Bronchial epithelial cell (primary cell): ENCODE results near the gene GLG1. TPM values are rescaled to one million over a fixed set of nuclear protein-coding genes. Genes with fewer than 3 reads are reported as not detected.

Experiments
- DNase-seq: peaks from one replicate; pipeline ENCODE4 v3.0.0-alpha.2; 2010; ENCODE audit warnings: low read depth
- FAIRE-seq: peaks from 2 replicates; lab custom pipeline; 2011; peaks lifted over from hg19 to GRCh38; lab: Jason Lieb, UNC
- H3K27me3 ChIP-seq: 2 replicates; pipeline ENCODE4 v1.5.1; 2011; ENCODE audit warnings: low read length; ENCODE audit not compliant: control insufficient read depth, insufficient read depth
- H3K36me3 ChIP-seq: 2 replicates; pipeline ENCODE4 v1.5.1; 2011; ENCODE audit warnings: low read length; ENCODE audit not compliant: control insufficient read depth, insufficient read depth
- H3K4me3 ChIP-seq: 2 replicates; pipeline ENCODE4 v1.5.1; 2011; ENCODE audit warnings: mild to moderate bottlenecking, low read depth, low read length, control low read depth
- CTCF ChIP-seq: IDR thresholded peaks from 2 replicates; pipeline ENCODE4 v1.5.1; 2011; ENCODE audit warnings: mild to moderate bottlenecking, moderate library complexity, low read length, control low read depth, inconsistent platforms; ENCODE audit not compliant: insufficient read depth, severe bottlenecking
- total RNA-seq: library from RNA; depleted of rRNA; stranded (reverse); fragments of >200 nt; gene quantifications from 2 replicates; pipeline ENCODE4 v1.2.1, GENCODE V29; 2014

Gene GLG1
- total RNA-seq, 1 donor from 2014 or later, result 65.0 TPM

- TF ChIP-seq CTCF, result no peak
- peaks cover 2% of the 10 kb centered on the region for H3K36me3 ChIP-seq
- H3K4me3 ChIP-seq, result no peak overlapping the region
- FAIRE-seq (no peak), DNase-seq (no peak)
- no peaks in the 10 kb centered on the region for H3K27me3 ChIP-seq
These were observed 10.3 kb downstream of the GLG1 start for GRCh38 chr16:74596586-74596985.

- no peak overlapping the region for H3K4me3 ChIP-seq
- H3K27me3 ChIP-seq, result no peaks in the 10 kb centered on the region
- peaks cover 2% of the 10 kb centered on the region for H3K36me3 ChIP-seq
- no peak for TF ChIP-seq CTCF
- no peak for DNase-seq
- FAIRE-seq, result no peak
These were observed 14.1 kb downstream of the GLG1 start for GRCh38 chr16:74592847-74593246.

- DNase-seq, result no peak
- Histone ChIP-seq H3K27me3 (no peaks in the 10 kb centered on the region), H3K4me3 (no peak overlapping the region), H3K36me3 (peaks cover 2% of the 10 kb centered on the region)
- no peak for TF ChIP-seq CTCF
- no peak for FAIRE-seq
These were observed 14.9 kb downstream of the GLG1 start for GRCh38 chr16:74591876-74592650.

GRCh38 chr16:74586948-74587347 lies 20.0 kb downstream of the GLG1 start:
- Histone ChIP-seq H3K4me3 (no peak overlapping the region), H3K36me3 (no peaks in the 10 kb centered on the region), H3K27me3 (no peaks in the 10 kb centered on the region)
- DNase-seq (no peak), FAIRE-seq (no peak)
- TF ChIP-seq CTCF, result no peak

- no peak for FAIRE-seq
- H3K4me3 ChIP-seq, result no peak overlapping the region
- no peak for DNase-seq
- no peaks in the 10 kb centered on the region for H3K27me3 ChIP-seq
- H3K36me3 ChIP-seq, result no peaks in the 10 kb centered on the region
- no peak for TF ChIP-seq CTCF
These were observed 21.0 kb downstream of the GLG1 start for GRCh38 chr16:74585846-74586443.
